Measurements from ENCODE around the gene PPARGC1A.

The PPARGC1A gene

GRCh38 chr4:23855912-23856605 is 33.8 kb downstream of the PPARGC1A start:
- no peak for DNase-seq
- in situ Hi-C loops (cut with MboI; ENCODE audit: low pct_unique_long_range_greater_than_20kb, low sequenced_read_pairs): no loop called here

GRCh38 chr4:23853986-23854660 is 35.7 kb downstream of the PPARGC1A start:
- no peak for DNase-seq
- in situ Hi-C loops (cut with MboI; ENCODE audit: low pct_unique_long_range_greater_than_20kb, low sequenced_read_pairs): no loop called here

- no peak for DNase-seq
- in situ Hi-C loops (cut with MboI; ENCODE audit: low pct_unique_long_range_greater_than_20kb, low sequenced_read_pairs): no loop called here
Observed at GRCh38 chr4:23851464-23851863, 38.4 kb downstream of the PPARGC1A start.

GRCh38 chr4:23847158-23847557 is 42.7 kb downstream of the PPARGC1A start:
- in situ Hi-C loops (cut with MboI; ENCODE audit: low pct_unique_long_range_greater_than_20kb, low sequenced_read_pairs): no loop called here

GRCh38 chr4:23844961-23845360 is 44.9 kb downstream of the PPARGC1A start:
- in situ Hi-C loops (cut with MboI; ENCODE audit: low pct_unique_long_range_greater_than_20kb, low sequenced_read_pairs): no loop called here
- DNase-seq: peak; percentile 3

More at GRCh38 chr4:23847158-23847557, 42.7 kb downstream of the PPARGC1A start:
- DNase-seq: no peak

- no peak for DNase-seq
- in situ Hi-C loops (cut with MboI; ENCODE audit: low pct_unique_long_range_greater_than_20kb, low sequenced_read_pairs): no loop called here
Observed at GRCh38 chr4:23839279-23839678, 50.6 kb downstream of the PPARGC1A start.

- DNase-seq: no peak
Observed at GRCh38 chr4:23838607-23839006, 51.2 kb downstream of the PPARGC1A start.

GRCh38 chr4:23838131-23838530 is 51.7 kb downstream of the PPARGC1A start:
- DNase-seq: no peak
- in situ Hi-C loops (cut with MboI; ENCODE audit: low pct_unique_long_range_greater_than_20kb, low sequenced_read_pairs): no loop called here

More at GRCh38 chr4:23838607-23839006, 51.2 kb downstream of the PPARGC1A start:
- in situ Hi-C loops (cut with MboI; ENCODE audit: low pct_unique_long_range_greater_than_20kb, low sequenced_read_pairs): no loop called here

GRCh38 chr4:23837371-23837770 is 52.5 kb downstream of the PPARGC1A start:
- DNase-seq: no peak
- in situ Hi-C loops (cut with MboI; ENCODE audit: low pct_unique_long_range_greater_than_20kb, low sequenced_read_pairs): no loop called here

GRCh38 chr4:23835774-23836478 is 53.9 kb downstream of the PPARGC1A start:
- in situ Hi-C loops (cut with MboI; ENCODE audit: low pct_unique_long_range_greater_than_20kb, low sequenced_read_pairs): no loop called here
- DNase-seq: no peak

GRCh38 chr4:23828779-23829178 is 61.1 kb downstream of the PPARGC1A start:
- in situ Hi-C loops (cut with MboI; ENCODE audit: low pct_unique_long_range_greater_than_20kb, low sequenced_read_pairs): no loop called here
- DNase-seq: no peak

- DNase-seq: no peak
- in situ Hi-C loops (cut with MboI; ENCODE audit: low pct_unique_long_range_greater_than_20kb, low sequenced_read_pairs): no loop called here
Observed at GRCh38 chr4:23828020-23828715, 61.7 kb downstream of the PPARGC1A start.

GRCh38 chr4:23822181-23822580 is 67.7 kb downstream of the PPARGC1A start:
- no peak for DNase-seq
- in situ Hi-C loops (cut with MboI; ENCODE audit: low pct_unique_long_range_greater_than_20kb, low sequenced_read_pairs): no loop called here

- in situ Hi-C loops (cut with MboI; ENCODE audit: low pct_unique_long_range_greater_than_20kb, low sequenced_read_pairs): no loop called here
- no peak for DNase-seq
Observed at GRCh38 chr4:23819041-23819511, 70.8 kb downstream of the PPARGC1A start.

- DNase-seq: no peak
- in situ Hi-C loops (cut with MboI; ENCODE audit: low pct_unique_long_range_greater_than_20kb, low sequenced_read_pairs): no loop called here
Observed at GRCh38 chr4:23818097-23818885, 71.6 kb downstream of the PPARGC1A start.

- no peak for DNase-seq
- in situ Hi-C loops (cut with MboI; ENCODE audit: low pct_unique_long_range_greater_than_20kb, low sequenced_read_pairs): no loop called here
Observed at GRCh38 chr4:23814996-23815660, 74.7 kb downstream of the PPARGC1A start.

GRCh38 chr4:23814587-23814986 is 75.3 kb downstream of the PPARGC1A start:
- in situ Hi-C loops (cut with MboI; ENCODE audit: low pct_unique_long_range_greater_than_20kb, low sequenced_read_pairs): no loop called here
- DNase-seq: no peak

GRCh38 chr4:23811161-23811560 is 78.7 kb downstream of the PPARGC1A start:
- DNase-seq: no peak

More at GRCh38 chr4:23811161-23811560, 78.7 kb downstream of the PPARGC1A start:
- in situ Hi-C loops (cut with MboI; ENCODE audit: low pct_unique_long_range_greater_than_20kb, low sequenced_read_pairs): no loop called here

All from KBM-7 (cell line).